ENCODE results near the gene ATG16L2. TPM values are rescaled to one million over a fixed set of nuclear protein-coding genes. Genes with fewer than 3 reads are reported as not detected.

Gene ATG16L2, protein sequence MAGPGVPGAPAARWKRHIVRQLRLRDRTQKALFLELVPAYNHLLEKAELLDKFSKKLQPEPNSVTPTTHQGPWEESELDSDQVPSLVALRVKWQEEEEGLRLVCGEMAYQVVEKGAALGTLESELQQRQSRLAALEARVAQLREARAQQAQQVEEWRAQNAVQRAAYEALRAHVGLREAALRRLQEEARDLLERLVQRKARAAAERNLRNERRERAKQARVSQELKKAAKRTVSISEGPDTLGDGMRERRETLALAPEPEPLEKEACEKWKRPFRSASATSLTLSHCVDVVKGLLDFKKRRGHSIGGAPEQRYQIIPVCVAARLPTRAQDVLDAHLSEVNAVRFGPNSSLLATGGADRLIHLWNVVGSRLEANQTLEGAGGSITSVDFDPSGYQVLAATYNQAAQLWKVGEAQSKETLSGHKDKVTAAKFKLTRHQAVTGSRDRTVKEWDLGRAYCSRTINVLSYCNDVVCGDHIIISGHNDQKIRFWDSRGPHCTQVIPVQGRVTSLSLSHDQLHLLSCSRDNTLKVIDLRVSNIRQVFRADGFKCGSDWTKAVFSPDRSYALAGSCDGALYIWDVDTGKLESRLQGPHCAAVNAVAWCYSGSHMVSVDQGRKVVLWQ
- polyA plus RNA-seq (ENCODE audit: insufficient read length), result 18.2 TPM

- no peak for DNase-seq (ENCODE audit: low read depth)
Observed at GRCh38 chr11:72814286-72815109, at the start of gene ATG16L2. TSS of gene ATG16L2 (plus strand) at chr11:72814411. CDS start at chr11:72814446, 35 bp downstream.

GRCh38 chr11:72764503-72764902 lies 49.7 kb upstream of the ATG16L2 start:
- DNase-seq (ENCODE audit: low read depth), result no peak

DNA sequence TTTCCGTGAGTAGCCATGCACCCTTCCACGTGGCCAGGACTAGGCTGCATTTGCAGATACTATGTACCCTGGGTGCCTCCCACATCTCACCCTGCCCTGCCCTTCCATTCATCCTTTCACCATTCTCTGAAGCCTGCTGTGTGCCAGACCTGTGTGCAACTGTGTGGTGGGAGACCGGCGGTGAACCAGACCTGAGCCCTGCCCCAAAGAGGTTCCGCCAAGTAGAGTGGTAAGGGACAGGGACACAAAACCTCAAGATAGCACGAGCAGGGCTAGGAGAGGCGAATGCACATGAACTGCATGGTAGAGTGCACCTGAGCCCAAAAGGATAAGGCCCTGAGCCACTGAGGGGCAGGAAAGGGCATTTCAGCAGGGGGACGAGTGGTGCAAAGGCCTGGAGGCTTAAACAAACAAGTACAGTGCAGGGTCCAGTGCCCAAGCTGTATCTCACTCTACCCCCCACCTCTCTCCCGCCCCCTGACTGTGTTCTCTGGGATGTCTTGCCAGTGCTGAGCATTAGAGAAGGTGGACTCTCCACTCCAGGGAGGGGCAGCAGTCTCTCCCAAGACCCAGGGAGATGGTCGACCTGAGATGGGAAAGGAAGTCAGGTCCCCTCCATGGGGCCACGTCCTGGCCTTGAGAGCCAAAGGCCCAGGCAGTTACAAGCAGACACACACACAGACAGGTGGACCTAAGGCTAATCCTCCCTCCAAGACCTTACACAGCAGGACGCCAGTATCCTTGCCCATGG lies 47.9 kb upstream of the ATG16L2 start:
- no peak for DNase-seq (ENCODE audit: low read depth)

GRCh38 chr11:72767203-72768062 lies 46.8 kb upstream of the ATG16L2 start:
- DNase-seq (ENCODE audit: low read depth), result no peak

DNA sequence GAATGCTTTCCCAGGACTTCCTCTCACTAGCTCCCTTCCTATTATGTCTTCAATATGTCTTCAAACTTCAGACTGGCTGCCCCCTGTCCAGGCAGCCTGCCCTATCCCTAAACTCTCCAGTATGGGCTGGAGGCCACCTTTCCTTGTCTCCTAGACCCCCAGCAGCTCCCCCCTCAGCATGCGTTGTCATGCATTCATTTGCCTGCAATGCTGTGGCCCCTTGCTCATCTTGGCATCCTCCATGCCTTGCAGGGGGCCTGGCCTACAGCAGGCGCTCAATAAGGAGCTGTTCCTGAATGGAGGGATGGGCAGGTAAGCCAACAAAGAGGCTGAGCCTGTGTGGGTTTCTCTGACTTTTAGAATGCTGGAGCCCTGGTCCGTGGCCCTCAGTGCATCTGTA lies 45.6 kb upstream of the ATG16L2 start:
- no peak for DNase-seq (ENCODE audit: low read depth)

DNA sequence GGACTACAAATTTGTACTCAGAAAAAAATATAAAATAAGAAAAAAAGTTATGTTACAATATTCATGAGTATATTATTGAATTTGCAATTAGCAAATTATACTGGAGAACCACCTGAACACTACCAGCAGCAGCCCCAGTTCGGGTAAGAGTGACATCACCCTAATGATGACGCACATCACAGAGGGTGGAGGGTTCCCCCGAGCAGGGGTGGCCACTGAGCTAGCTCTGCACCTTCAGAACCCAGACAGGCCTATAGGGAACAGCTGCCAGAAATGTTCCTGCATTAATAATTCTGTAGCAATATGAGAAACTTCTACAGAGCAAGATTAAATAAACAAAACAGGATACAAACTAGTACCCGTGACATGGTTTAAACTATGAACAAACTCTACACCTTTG lies 44.5 kb upstream of the ATG16L2 start:
- no peak for DNase-seq (ENCODE audit: low read depth)

- DNase-seq (ENCODE audit: low read depth), result no peak
Observed at GRCh38 chr11:72770799-72771198, 43.4 kb upstream of the ATG16L2 start.

GRCh38 chr11:72771507-72771906 lies 42.7 kb upstream of the ATG16L2 start:
- no peak for DNase-seq (ENCODE audit: low read depth)

- DNase-seq (ENCODE audit: low read depth), result no peak
Observed at GRCh38 chr11:72772059-72772458, 42.2 kb upstream of the ATG16L2 start.

GRCh38 chr11:72773291-72773690 lies 40.9 kb upstream of the ATG16L2 start:
- DNase-seq (ENCODE audit: low read depth), result peak; percentile 66

DNA sequence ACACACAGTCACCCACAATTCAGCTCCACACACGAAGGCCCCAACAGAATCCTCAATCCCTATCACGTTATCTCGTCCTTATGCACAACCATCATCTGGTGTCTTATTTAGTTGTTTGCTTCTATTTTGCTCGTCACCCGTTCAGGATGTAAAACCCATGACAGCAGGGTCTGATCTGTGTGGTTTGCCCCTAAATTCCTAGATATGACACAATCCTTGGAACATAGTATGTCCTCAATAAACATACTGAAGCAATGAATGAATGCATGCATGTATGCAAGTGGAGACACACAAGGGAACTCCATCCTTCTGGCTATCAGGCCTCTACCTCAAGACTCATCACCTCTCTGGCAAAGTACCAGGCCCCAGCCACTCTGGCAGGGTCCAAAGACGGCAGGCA lies 40.5 kb upstream of the ATG16L2 start:
- DNase-seq (ENCODE audit: low read depth), result no peak

DNA sequence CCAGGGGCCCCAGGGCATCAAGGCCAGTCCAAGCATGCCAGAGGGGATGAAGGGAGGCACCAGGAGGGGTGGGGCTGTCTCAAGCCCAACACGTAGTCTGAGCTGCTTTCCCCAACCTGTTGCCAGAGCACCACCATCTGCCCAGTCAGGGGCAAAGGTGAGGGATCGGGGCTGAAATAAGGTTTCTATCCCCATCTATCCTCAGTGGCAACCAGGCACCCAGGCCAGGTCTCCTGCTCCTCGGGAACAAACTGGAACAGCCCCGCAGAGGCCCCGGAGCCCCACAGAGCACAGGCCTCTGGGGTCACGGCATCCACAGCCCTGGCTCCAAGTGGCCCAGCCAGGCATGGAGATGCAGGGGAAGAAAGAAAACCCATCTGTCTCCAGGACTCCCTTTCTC lies 39.7 kb upstream of the ATG16L2 start:
- no peak for DNase-seq (ENCODE audit: low read depth)

GRCh38 chr11:72775288-72776110 lies 38.7 kb upstream of the ATG16L2 start:
- DNase-seq (ENCODE audit: low read depth), result no peak

DNA sequence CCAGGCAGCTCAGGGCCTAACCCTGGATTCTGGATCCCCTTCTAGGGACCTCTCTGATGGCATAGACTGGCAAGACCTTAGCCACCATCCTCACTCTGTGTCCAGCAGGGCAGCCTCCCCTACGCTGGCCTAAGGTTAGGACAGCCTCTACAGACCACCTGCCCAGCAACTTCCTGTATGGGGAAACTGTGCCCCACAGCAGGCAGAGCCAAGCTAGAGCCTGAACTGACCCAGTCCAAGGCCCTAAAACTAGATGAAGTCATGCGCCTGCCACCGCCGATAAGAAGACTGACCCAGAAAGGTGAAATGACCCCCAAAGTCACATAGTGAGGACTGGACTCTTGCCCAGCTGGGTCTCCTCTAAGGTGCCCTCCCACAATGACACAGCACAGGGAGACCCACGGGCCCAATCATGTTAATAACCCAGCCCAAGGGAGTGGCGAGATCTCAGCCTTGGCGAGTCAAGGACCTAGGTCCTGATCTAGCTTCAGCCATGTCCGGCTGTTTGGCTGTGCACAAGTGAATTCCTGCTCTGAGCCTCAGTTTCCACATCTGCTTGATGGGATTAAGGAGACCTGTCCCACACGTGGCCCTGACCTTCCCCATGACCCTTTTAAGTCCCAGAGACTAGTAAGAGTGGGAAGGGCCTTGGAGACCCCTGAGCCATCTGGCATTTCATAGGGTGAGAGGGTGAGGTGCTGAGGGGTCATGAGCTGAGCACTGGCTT lies 37.9 kb upstream of the ATG16L2 start:
- no peak for DNase-seq (ENCODE audit: low read depth)

GRCh38 chr11:72776844-72777754 lies 37.1 kb upstream of the ATG16L2 start:
- DNase-seq (ENCODE audit: low read depth), result no peak

GRCh38 chr11:72777755-72778278 lies 36.4 kb upstream of the ATG16L2 start:
- no peak for DNase-seq (ENCODE audit: low read depth)

All from forelimb muscle (tissue), 1 donor.